ENCODE data around the gene APLP2. TPM values are rescaled to one million over a fixed set of nuclear protein-coding genes. Genes with fewer than 3 reads are reported as not detected.
A peak's percentile ranks its signal among the peaks of the same experiment; 100 is the strongest.

APLP2 gene
- total and polyA plus RNA-seq, 4 experiments from 2014 or later: 33.0 to 65.3 (median 50.3) TPM

DNA sequence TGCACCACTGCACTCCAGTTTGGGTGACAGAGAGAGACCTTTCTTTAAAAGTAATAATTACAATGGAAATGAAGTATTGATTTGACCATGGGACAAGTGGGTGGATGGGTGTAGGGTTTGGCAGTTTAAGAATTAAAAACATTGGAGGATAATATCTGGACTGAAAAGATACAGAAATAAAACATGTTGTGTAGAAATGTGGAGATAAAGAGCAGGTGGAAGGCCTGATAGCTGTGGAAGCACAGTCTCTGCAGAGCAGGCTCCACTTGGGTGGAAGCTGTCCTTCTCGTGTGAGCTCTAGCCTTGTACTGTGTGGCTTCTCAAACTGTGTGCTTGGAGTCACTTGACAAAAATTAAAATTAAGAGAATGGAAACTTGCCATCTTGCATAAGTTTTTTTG, 25.6 kb downstream of the APLP2 start:
- Mint-ChIP-seq H3K36me3 (no peaks in the 10 kb centered on the region), H3K9me3 (peaks cover 0 to 4% (median 0%) of the 10 kb centered on the region in 8 donors), H3K27me3 (no peaks in the 10 kb centered on the region), H3K27ac (no peak overlapping the region), H3K4me3 (no peak overlapping the region), H3K4me1 (peaks cover 7 to 16% (median 12%) of the 10 kb centered on the region in 4 donors)
- H3K36me3 ChIP-seq (ENCODE audit: insufficient read depth, low read length): no peaks in the 10 kb centered on the region
- no peaks in the 10 kb centered on the region for H3K9me3 ChIP-seq (ENCODE audit: control insufficient read depth in 1 of 2, low read length in 2 of 2)
- intact Hi-C loops (cut with micrococcal nuclease): no loop called here
- DNase-seq: no peak
- ChIA-PET CTCF (ENCODE audit: partially characterized antibody) (no interaction called here), POLR2A (ENCODE audit: partially characterized antibody) (no interaction called here)
- H3K4me3 ChIP-seq (ENCODE audit: low read length in 2 of 2): no peak overlapping the region
- no peaks in the 10 kb centered on the region for H3K27me3 ChIP-seq (ENCODE audit: insufficient read depth, low read length)
- H3K27ac ChIP-seq (ENCODE audit: low read depth, low read length): no peak overlapping the region
- H3K4me1 ChIP-seq (ENCODE audit: insufficient read depth, low read length): no peaks in the 10 kb centered on the region

DNA sequence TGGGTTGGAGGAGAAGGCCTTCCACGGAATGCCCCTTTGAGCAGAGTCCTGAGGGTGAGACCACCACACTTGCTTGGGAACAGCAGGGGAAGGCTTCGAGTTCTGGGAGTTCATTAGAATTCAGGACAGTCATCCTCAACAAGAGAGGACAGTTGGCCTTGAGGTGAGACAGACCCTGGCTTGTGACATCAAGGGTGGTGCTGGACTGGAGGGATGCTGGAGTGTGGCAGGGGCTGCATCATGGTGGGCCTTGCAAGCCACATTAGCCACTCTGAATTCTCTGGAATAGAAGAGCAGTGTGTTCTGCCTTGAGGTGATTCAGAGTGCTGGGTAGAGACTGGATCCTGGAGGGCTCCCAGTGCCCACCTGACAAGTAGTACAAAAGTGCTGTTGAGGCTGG, 26.3 kb downstream of the APLP2 start:
- H3K27ac Mint-ChIP-seq: no peak overlapping the region
- H3K36me3 Mint-ChIP-seq: no peaks in the 10 kb centered on the region
- no peaks in the 10 kb centered on the region for H3K27me3 Mint-ChIP-seq
- intact Hi-C loops (cut with micrococcal nuclease): no loop called here
- H3K36me3 ChIP-seq (ENCODE audit: insufficient read depth, low read length): no peaks in the 10 kb centered on the region
- H3K4me1 Mint-ChIP-seq: peaks cover 7 to 16% (median 12%) of the 10 kb centered on the region in 4 donors
- H3K4me3 ChIP-seq (ENCODE audit: low read length in 2 of 2): no peak overlapping the region
- H3K4me1 ChIP-seq (ENCODE audit: insufficient read depth, low read length): no peaks in the 10 kb centered on the region
- no peaks in the 10 kb centered on the region for H3K9me3 ChIP-seq (ENCODE audit: control insufficient read depth in 1 of 2, low read length in 2 of 2)
- ChIA-PET CTCF (ENCODE audit: partially characterized antibody) (no interaction called here), POLR2A (ENCODE audit: partially characterized antibody) (no interaction called here)
- no peak for DNase-seq
- H3K27ac ChIP-seq (ENCODE audit: low read depth, low read length): no peak overlapping the region
- H3K27me3 ChIP-seq (ENCODE audit: insufficient read depth, low read length): no peaks in the 10 kb centered on the region
- peaks cover 0 to 4% (median 0%) of the 10 kb centered on the region in 8 donors for H3K9me3 Mint-ChIP-seq
- no peak overlapping the region for H3K4me3 Mint-ChIP-seq

DNA sequence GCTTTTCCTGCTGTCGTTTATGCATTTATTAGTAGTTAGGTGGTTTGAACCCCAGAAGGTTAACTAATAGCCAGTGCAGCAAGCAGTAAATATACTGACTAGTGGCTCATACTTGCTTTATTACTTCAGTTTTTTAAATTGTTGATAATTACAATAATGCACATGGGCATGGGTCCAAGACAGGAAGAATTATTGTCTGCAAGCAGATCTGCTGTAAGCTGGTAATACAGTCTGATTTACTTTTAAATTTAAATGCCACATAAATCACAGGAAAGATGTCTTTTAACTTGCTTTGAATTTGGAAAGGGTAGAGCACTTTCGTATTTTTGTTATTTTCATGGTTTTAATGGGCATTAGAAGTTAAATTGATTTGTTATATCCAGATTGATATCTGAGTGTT, 27.1 kb downstream of the APLP2 start:
- H3K4me3 Mint-ChIP-seq: no peak overlapping the region
- no peaks in the 10 kb centered on the region for H3K36me3 ChIP-seq (ENCODE audit: insufficient read depth, low read length)
- H3K4me3 ChIP-seq (ENCODE audit: low read length in 2 of 2): no peak overlapping the region
- peaks cover 0 to 4% (median 0%) of the 10 kb centered on the region in 8 donors for H3K9me3 Mint-ChIP-seq
- POLR2A ChIA-PET (ENCODE audit: partially characterized antibody): no interaction called here
- H3K4me1 Mint-ChIP-seq: peaks cover 8 to 16% (median 12%) of the 10 kb centered on the region in 4 donors
- no peak for DNase-seq
- no peaks in the 10 kb centered on the region for H3K9me3 ChIP-seq (ENCODE audit: control insufficient read depth in 1 of 2, low read length in 2 of 2)
- CTCF ChIA-PET (ENCODE audit: partially characterized antibody): no interaction called here
- H3K27ac Mint-ChIP-seq: peak overlapping the region in 1 of 7 donors; percentile 31
- H3K27ac ChIP-seq (ENCODE audit: low read depth, low read length): no peak overlapping the region
- intact Hi-C loops (cut with micrococcal nuclease): no loop called here
- H3K27me3 ChIP-seq (ENCODE audit: insufficient read depth, low read length): no peaks in the 10 kb centered on the region
- no peaks in the 10 kb centered on the region for H3K27me3 Mint-ChIP-seq
- H3K36me3 Mint-ChIP-seq: no peaks in the 10 kb centered on the region
- H3K4me1 ChIP-seq (ENCODE audit: insufficient read depth, low read length): no peaks in the 10 kb centered on the region

DNA sequence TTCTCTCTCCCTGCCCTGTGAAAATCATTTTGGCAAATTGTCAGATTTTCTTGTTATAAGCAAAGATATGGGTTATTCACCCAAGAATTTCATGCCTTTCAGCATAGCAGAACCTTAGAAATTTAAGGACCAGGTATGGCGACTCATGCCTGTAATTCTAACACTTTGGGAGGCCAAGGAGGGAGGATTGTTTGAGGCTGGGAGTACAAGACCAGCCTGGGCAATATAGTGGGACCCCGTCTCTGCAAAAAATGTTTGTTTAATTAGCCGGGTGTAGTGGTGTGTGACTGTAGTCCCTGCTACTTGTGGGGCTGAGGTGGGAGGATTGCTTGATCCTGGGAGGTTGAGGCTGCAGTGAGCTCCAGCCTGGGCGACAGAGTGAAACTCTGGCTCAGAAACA, 27.6 kb downstream of the APLP2 start:
- Mint-ChIP-seq H3K36me3 (no peaks in the 10 kb centered on the region), H3K4me3 (no peak overlapping the region), H3K4me1 (peaks cover 8 to 16% (median 12%) of the 10 kb centered on the region in 4 donors), H3K9me3 (peaks cover 0 to 4% (median 0%) of the 10 kb centered on the region in 8 donors), H3K27me3 (no peaks in the 10 kb centered on the region), H3K27ac (no peak overlapping the region)
- Histone ChIP-seq H3K27me3 (ENCODE audit: insufficient read depth, low read length) (no peaks in the 10 kb centered on the region), H3K27ac (ENCODE audit: low read depth, low read length) (no peak overlapping the region), H3K4me3 (ENCODE audit: low read length in 2 of 2) (no peak overlapping the region), H3K4me1 (ENCODE audit: insufficient read depth, low read length) (no peaks in the 10 kb centered on the region), H3K36me3 (ENCODE audit: insufficient read depth, low read length) (no peaks in the 10 kb centered on the region), H3K9me3 (ENCODE audit: control insufficient read depth in 1 of 2, low read length in 2 of 2) (no peaks in the 10 kb centered on the region)
- DNase-seq: no peak
- intact Hi-C loops (cut with micrococcal nuclease): no loop called here
- ChIA-PET POLR2A (ENCODE audit: partially characterized antibody) (no interaction called here), CTCF (ENCODE audit: partially characterized antibody) (no interaction called here)

DNA sequence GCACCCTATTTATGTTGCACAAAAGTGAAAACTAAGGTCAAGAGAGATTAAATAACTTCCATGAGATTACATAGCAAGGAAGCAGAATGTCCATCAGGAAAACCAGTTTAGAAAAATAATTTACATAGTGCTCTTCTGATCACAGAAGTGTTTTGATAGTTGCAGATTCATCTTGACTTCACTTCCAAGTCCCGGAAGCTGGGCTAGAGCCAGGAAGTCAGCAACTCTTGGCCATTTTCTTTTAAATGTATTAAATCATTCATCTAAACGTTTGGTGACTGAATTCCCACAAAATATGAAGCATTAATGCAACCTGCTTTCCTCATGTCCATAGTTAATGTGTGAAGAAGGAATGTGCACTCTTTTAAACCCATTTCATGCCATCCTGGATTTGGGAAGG, 29.7 kb downstream of the APLP2 start:
- Mint-ChIP-seq H3K9me3 (peaks cover 0 to 4% (median 0%) of the 10 kb centered on the region in 8 donors), H3K27me3 (no peaks in the 10 kb centered on the region), H3K4me1 (peaks cover 5 to 15% (median 10%) of the 10 kb centered on the region in 4 donors), H3K27ac (no peak overlapping the region), H3K36me3 (no peaks in the 10 kb centered on the region), H3K4me3 (no peak overlapping the region)
- Histone ChIP-seq H3K4me1 (ENCODE audit: insufficient read depth, low read length) (no peaks in the 10 kb centered on the region), H3K9me3 (ENCODE audit: control insufficient read depth in 1 of 2, low read length in 2 of 2) (no peaks in the 10 kb centered on the region), H3K4me3 (ENCODE audit: low read length in 2 of 2) (no peak overlapping the region), H3K27ac (ENCODE audit: low read depth, low read length) (no peak overlapping the region), H3K27me3 (ENCODE audit: insufficient read depth, low read length) (no peaks in the 10 kb centered on the region), H3K36me3 (ENCODE audit: insufficient read depth, low read length) (no peaks in the 10 kb centered on the region)
- ChIA-PET POLR2A (ENCODE audit: partially characterized antibody) (no interaction called here), CTCF (ENCODE audit: partially characterized antibody) (no interaction called here)
- intact Hi-C loops (cut with micrococcal nuclease): no loop called here
- no peak for DNase-seq

DNA sequence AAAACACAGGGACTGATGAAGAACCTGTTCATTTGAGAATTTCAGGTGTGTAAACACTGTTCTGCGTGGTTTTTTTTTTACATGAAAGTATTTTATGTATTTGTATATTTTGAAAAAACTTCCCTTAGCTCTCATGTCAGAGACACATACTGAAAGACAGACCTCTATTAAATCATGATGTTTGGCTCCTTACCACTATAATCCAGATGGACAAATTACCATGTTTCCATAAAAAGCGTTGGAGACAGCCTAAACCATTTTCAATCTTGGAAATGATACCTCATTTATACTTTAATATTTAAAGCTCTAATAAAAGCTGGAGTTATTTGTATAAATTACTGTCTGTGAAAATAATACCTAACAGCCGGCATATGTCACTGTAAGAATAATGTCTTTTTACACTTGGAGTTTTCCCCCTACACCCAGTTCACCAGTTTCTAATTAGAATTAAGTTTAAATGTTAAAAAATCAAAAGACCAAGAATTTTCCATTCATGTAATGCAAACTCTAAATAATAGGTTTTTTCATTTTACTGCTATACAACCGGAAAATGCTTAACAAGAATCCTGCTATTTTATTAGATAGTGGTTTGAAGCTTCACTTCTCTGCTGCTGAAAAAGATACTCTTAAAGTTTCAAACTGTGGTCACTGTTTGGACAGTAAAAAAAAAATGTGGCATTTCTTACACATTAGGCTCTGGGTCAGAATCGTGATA, 30.8 kb downstream of the APLP2 start:
- no peaks in the 10 kb centered on the region for H3K36me3 Mint-ChIP-seq
- no peaks in the 10 kb centered on the region for H3K36me3 ChIP-seq (ENCODE audit: insufficient read depth, low read length)
- no peak for DNase-seq
- H3K4me3 ChIP-seq (ENCODE audit: low read length in 2 of 2): no peak overlapping the region
- H3K27me3 ChIP-seq (ENCODE audit: insufficient read depth, low read length): no peaks in the 10 kb centered on the region
- H3K9me3 ChIP-seq (ENCODE audit: control insufficient read depth in 1 of 2, low read length in 2 of 2): no peaks in the 10 kb centered on the region
- H3K4me3 Mint-ChIP-seq: no peak overlapping the region
- H3K27ac Mint-ChIP-seq: no peak overlapping the region
- no peaks in the 10 kb centered on the region for H3K4me1 ChIP-seq (ENCODE audit: insufficient read depth, low read length)
- ChIA-PET POLR2A (ENCODE audit: partially characterized antibody) (no interaction called here), CTCF (ENCODE audit: partially characterized antibody) (interaction anchor here (0.6 kb wide), 1 partner anchor 31 kb away, joined by 3 read pairs; no protein-coding TSS in a partner anchor)
- intact Hi-C loops (cut with micrococcal nuclease): no loop called here
- no peak overlapping the region for H3K27ac ChIP-seq (ENCODE audit: low read depth, low read length)
- H3K9me3 Mint-ChIP-seq: peaks cover 0 to 4% (median 0%) of the 10 kb centered on the region in 8 donors
- no peaks in the 10 kb centered on the region for H3K27me3 Mint-ChIP-seq
- H3K4me1 Mint-ChIP-seq: peaks cover 0 to 8% (median 5%) of the 10 kb centered on the region in 4 donors

DNA sequence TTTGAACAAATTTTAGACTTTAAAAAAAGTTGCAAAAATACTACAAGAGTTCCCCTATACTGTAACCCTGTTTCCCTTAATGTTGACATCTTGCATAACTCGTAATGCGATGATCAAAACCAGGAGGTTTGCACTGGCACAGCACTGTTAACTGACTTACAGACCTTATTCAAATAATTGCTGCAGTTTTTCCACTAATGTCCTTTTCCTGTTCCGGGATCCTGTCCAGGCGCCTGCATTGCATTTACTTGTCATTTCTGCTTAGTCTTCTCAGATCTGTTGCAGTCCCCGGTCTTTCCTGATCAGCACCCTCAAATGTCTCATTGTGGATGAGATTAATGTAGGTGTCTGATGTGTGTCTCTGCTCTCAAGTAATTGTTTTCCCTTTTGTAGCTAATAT, 32.0 kb downstream of the APLP2 start:
- CTCF ChIA-PET (ENCODE audit: partially characterized antibody): no interaction called here
- peaks cover 2 to 7% of the 10 kb centered on the region in 2 donors for H3K36me3 Mint-ChIP-seq
- H3K27ac ChIP-seq (ENCODE audit: low read depth, low read length): no peak overlapping the region

More for the DNA sequence above, 32.0 kb downstream of the APLP2 start:
- H3K9me3 Mint-ChIP-seq: peaks cover 0 to 4% (median 0%) of the 10 kb centered on the region in 8 donors
- no peak overlapping the region for H3K4me3 Mint-ChIP-seq
- Histone ChIP-seq H3K27me3 (ENCODE audit: insufficient read depth, low read length) (no peaks in the 10 kb centered on the region), H3K36me3 (ENCODE audit: insufficient read depth, low read length) (no peaks in the 10 kb centered on the region), H3K9me3 (ENCODE audit: control insufficient read depth in 1 of 2, low read length in 2 of 2) (no peaks in the 10 kb centered on the region), H3K4me3 (ENCODE audit: low read length in 2 of 2) (no peak overlapping the region), H3K4me1 (ENCODE audit: insufficient read depth, low read length) (no peaks in the 10 kb centered on the region)
- no peak overlapping the region for H3K27ac Mint-ChIP-seq
- no peaks in the 10 kb centered on the region for H3K27me3 Mint-ChIP-seq
- POLR2A ChIA-PET (ENCODE audit: partially characterized antibody): no interaction called here
- intact Hi-C loops (cut with micrococcal nuclease): no loop called here
- H3K4me1 Mint-ChIP-seq: peaks cover 4 to 9% (median 5%) of the 10 kb centered on the region in 4 donors
- DNase-seq: peak in 1 of 5 donors; percentile 29
